ENCODE measurements around the gene MITF. TPM values are rescaled to one million over a fixed set of nuclear protein-coding genes. Genes with fewer than 3 reads are reported as not detected.

MITF gene
- total and polyA plus RNA-seq, 8 donors, result 3.5 to 61.3 (median 15.5) TPM

DNA sequence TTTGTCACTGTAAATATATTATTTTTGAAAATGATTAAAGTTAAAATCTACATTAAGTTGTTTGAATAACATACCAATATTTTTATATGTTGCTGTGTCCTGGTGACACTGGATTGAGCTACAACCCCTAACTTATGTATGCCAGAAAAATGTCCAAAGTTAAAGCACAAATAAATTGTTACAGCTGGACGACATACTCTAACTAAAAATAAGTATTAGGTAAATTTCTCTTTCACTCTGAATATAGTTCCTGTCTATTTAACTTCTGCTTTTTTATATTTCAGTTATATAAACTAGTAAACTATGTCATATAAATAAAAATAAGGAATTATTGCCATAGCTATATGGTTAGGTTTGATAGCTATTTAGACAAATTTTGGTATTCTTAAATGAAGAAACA lies 141.8 kb downstream of the MITF start:
- TF ChIP-seq EP300 (IDR thresholded peaks at IDR 0.05), result no peak
- TF ChIP-seq POLR2AphosphoS5 (IDR thresholded peaks at IDR 0.05), result no peak
- TF ChIP-seq, protein P1, sequence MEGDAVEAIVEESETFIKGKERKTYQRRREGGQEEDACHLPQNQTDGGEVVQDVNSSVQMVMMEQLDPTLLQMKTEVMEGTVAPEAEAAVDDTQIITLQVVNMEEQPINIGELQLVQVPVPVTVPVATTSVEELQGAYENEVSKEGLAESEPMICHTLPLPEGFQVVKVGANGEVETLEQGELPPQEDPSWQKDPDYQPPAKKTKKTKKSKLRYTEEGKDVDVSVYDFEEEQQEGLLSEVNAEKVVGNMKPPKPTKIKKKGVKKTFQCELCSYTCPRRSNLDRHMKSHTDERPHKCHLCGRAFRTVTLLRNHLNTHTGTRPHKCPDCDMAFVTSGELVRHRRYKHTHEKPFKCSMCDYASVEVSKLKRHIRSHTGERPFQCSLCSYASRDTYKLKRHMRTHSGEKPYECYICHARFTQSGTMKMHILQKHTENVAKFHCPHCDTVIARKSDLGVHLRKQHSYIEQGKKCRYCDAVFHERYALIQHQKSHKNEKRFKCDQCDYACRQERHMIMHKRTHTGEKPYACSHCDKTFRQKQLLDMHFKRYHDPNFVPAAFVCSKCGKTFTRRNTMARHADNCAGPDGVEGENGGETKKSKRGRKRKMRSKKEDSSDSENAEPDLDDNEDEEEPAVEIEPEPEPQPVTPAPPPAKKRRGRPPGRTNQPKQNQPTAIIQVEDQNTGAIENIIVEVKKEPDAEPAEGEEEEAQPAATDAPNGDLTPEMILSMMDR (IDR thresholded peaks at IDR 0.05), result no peak
- TF ChIP-seq POLR2A (IDR thresholded peaks at IDR 0.05), result no peak
- Histone ChIP-seq H3K27ac (no peak overlapping the region), H3K27me3 (no peaks in the 10 kb centered on the region), H3K4me1 (peaks cover 9 to 67% (median 33%) of the 10 kb centered on the region in 4 donors), H3K36me3 (peaks cover 0 to 6% (median 4%) of the 10 kb centered on the region in 4 donors), H3K4me3 (no peak overlapping the region), H3K9me3 (no peaks in the 10 kb centered on the region)
- 38 to 62% (median 54%) methylated on average over 1 of the region's 1 CpG for WGBS, 5 donors
- DNase-seq, result no peak
- intact Hi-C loops (cut with DNase I; ENCODE audit: low total_unique reads), result no loop called here

DNA sequence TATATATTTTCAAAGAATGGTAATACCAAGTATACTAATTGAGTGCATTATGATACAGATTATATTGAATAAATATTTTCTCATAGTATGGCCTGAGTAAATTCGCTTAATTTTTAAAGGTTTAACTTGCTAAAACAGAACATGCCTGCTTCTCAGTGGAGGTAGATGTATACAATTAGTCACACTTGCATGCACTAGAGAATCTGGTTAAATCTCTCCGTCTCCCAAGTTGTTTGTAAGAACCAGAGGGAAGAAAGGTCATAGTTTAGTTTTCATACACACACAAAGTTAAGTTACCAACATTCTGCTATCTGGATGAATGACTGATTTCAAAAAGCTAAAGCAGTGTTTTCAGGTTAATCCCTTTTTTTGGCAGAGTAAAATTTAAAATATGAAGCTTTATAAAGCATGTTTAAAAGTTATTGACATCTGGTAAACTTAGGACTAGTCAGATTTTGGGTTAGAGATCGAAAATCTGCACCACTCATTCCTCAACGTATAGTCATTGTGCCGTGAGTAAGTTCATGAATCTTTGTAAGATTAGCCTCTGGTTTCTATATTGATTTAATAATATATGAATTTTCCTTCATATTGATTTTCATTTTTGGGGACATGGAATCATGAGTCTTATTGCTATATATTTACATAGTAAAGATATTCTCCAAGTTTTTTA lies 142.6 kb downstream of the MITF start:
- no peak for DNase-seq
- WGBS, 5 donors, result 64 to 73% (median 69%) methylated on average over 5 of the region's 5 CpGs
- Histone ChIP-seq H3K36me3 (peaks cover 0 to 6% (median 4%) of the 10 kb centered on the region in 4 donors), H3K4me3 (no peak overlapping the region), H3K4me1 (peaks cover 9 to 63% (median 36%) of the 10 kb centered on the region in 4 donors), H3K27me3 (no peaks in the 10 kb centered on the region), H3K27ac (no peak overlapping the region), H3K9me3 (no peaks in the 10 kb centered on the region)
- intact Hi-C loops (cut with DNase I; ENCODE audit: low total_unique reads), result no loop called here
- TF ChIP-seq, protein P1 (IDR thresholded peaks at IDR 0.05), result no peak
- TF ChIP-seq EP300 (IDR thresholded peaks at IDR 0.05) (no peak), POLR2AphosphoS5 (IDR thresholded peaks at IDR 0.05) (no peak)

DNA sequence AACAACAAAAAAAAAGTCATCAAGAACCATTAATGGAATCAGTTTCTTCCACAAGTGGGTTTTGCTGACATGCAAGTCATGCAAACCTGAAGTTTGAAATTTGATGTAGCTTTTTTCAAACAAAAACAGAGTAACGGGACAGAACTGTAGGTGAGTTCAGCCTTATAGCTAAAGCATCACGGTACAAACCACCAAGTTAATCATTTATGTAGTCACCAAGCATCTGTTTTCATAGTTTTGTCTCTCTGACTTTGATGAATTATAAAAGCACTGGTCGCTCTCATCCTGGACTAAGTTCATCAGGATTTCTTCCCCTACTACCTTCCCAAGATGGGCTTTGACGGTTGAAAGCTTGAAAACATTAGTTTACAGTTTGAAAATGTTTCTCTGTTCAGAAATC lies 143.3 kb downstream of the MITF start:
- Histone ChIP-seq H3K9me3 (no peaks in the 10 kb centered on the region), H3K27me3 (no peaks in the 10 kb centered on the region), H3K27ac (no peak overlapping the region), H3K4me1 (peaks cover 9 to 67% (median 35%) of the 10 kb centered on the region in 4 donors), H3K4me3 (no peak overlapping the region), H3K36me3 (peaks cover 0 to 6% (median 4%) of the 10 kb centered on the region in 4 donors)
- intact Hi-C loops (cut with DNase I; ENCODE audit: low total_unique reads), result no loop called here
- DNase-seq, result no peak
- TF ChIP-seq, protein P1 (IDR thresholded peaks at IDR 0.05), result no peak
- no peak for TF ChIP-seq POLR2AphosphoS5 (IDR thresholded peaks at IDR 0.05)
- no peak for TF ChIP-seq EP300 (IDR thresholded peaks at IDR 0.05)
- no peak for TF ChIP-seq POLR2A (IDR thresholded peaks at IDR 0.05)
- WGBS, 5 donors, result 69 to 82% (median 73%) methylated on average over 4 of the region's 4 CpGs

DNA sequence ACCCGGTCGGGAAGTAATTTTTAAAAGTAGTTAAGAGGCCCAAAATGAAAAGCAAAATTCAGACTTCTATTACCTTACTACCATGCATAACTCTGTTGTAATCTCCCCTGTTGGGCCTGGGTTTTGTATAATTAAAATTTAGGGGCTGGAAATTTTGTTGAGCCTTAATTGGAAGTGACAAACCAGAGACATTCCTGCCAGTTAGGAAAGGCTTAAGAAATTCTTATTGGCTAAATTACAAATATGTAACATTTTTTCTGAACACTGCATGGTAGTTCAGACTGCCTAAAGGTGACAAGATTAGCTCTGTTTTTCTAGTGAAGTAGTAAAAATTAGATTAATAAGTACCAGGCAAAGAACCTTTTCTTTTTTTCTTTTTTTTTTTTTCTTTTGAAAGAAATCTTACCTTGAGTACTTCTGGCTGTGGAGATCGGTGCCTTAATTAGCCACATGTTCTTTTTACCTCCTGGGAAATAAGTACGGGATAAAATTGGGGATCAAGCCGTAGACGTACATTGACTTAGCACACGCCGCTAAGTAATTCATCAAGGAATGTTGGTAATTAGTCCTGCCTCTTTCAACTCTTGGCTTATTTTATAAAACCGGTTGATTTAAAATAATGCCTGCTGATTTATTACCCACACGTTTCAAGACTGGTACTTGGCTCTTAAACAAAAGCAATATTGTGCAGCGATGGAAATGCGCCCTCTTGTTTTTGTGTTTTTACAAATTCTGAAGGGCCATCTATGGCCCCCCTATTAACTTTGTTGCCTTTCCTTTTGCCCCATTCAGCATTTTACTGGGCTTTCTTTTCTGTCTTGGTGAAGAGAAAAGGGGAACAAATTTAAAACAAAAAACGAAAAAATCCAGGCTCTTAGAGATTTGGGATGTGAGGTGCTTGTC lies 149.0 kb downstream of the MITF start:
- H3K27ac ChIP-seq, result no peak overlapping the region
- WGBS, 5 donors, result 78 to 90% (median 82%) methylated on average over 13 of the region's 13 CpGs
- H3K36me3 ChIP-seq, result peaks cover 0 to 6% (median 0%) of the 10 kb centered on the region in 4 donors

More for the DNA sequence above, 149.0 kb downstream of the MITF start:
- intact Hi-C loops (cut with DNase I; ENCODE audit: low total_unique reads), result no loop called here
- DNase-seq, result no peak
- Histone ChIP-seq H3K4me3 (no peak overlapping the region), H3K9me3 (no peaks in the 10 kb centered on the region), H3K4me1 (peaks cover 7 to 61% (median 24%) of the 10 kb centered on the region in 4 donors), H3K27me3 (no peaks in the 10 kb centered on the region)
- TF ChIP-seq POLR2A (IDR thresholded peaks at IDR 0.05) (no peak), POLR2AphosphoS5 (IDR thresholded peaks at IDR 0.05) (no peak), EP300 (IDR thresholded peaks at IDR 0.05) (no peak)
- TF ChIP-seq, protein P1 (IDR thresholded peaks at IDR 0.05), result no peak

Measured in stomach (tissue), 9 donors.